ENCODE data around the gene B4GALT6.

The B4GALT6 gene

GRCh38 chr18:31656754-31657153 lies 27.6 kb downstream of the B4GALT6 start:
- TF ChIP-seq TAF1 (IDR thresholded peaks at IDR 0.05; ENCODE audit: low read depth, low read length) (no peak), SPI1 (IDR thresholded peaks at IDR 0.05; ENCODE audit: low read depth, low read length) (peak; percentile 71), PAX5 (IDR thresholded peaks at IDR 0.05; ENCODE audit: insufficient read depth, low read length, severe bottlenecking) (no peak), POU2F2 (IDR thresholded peaks at IDR 0.05; ENCODE audit: low read depth, low read length) (no peak), POLR2AphosphoS5 (IDR thresholded peaks at IDR 0.05; ENCODE audit: low read depth, low read length) (no peak), POLR2A (IDR thresholded peaks at IDR 0.05; ENCODE audit: low read depth, low read length) (no peak)
- no peak for DNase-seq (ENCODE audit: insufficient read length, low spot score)
- no peak for FAIRE-seq

GRCh38 chr18:31655354-31655753 lies 29.0 kb downstream of the B4GALT6 start:
- TF ChIP-seq TAF1 (IDR thresholded peaks at IDR 0.05; ENCODE audit: low read depth, low read length) (no peak), PAX5 (IDR thresholded peaks at IDR 0.05; ENCODE audit: insufficient read depth, low read length, severe bottlenecking) (no peak), POU2F2 (IDR thresholded peaks at IDR 0.05; ENCODE audit: low read depth, low read length) (no peak), POLR2A (IDR thresholded peaks at IDR 0.05; ENCODE audit: low read depth, low read length) (no peak), SPI1 (IDR thresholded peaks at IDR 0.05; ENCODE audit: low read depth, low read length) (no peak), POLR2AphosphoS5 (IDR thresholded peaks at IDR 0.05; ENCODE audit: low read depth, low read length) (no peak)
- DNase-seq (ENCODE audit: insufficient read length, low spot score) (no peak), FAIRE-seq (no peak)

DNA sequence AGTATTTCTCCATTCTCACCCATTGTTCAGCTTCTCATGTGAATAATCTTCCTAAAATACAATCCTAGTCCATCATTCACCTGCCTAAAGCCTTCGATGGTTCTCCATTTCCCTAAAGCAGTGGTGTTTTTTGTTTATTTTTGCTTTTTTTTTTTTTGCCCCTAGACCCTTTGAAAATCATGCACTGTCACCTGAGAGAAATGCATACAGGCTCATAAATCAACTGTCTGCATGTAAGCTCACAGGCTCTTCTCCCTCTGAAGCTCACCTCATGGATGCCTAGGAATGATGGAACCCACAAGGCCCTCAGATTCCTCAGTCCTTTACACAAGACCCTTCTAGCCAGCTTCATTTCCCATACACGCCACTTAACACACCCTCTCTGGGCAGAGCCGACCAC lies 31.5 kb downstream of the B4GALT6 start:
- FAIRE-seq: peak; percentile 72

GRCh38 chr18:31652357-31652756 lies 32.0 kb downstream of the B4GALT6 start:
- FAIRE-seq (peak; percentile 77), DNase-seq (ENCODE audit: insufficient read length, low spot score) (no peak)
- TF ChIP-seq POU2F2 (IDR thresholded peaks at IDR 0.05; ENCODE audit: low read depth, low read length): no peak
- peak; percentile 82 for TF ChIP-seq SPI1 (IDR thresholded peaks at IDR 0.05; ENCODE audit: low read depth, low read length)
- TF ChIP-seq PAX5 (IDR thresholded peaks at IDR 0.05; ENCODE audit: insufficient read depth, low read length, severe bottlenecking): no peak

More for the DNA sequence above, 31.5 kb downstream of the B4GALT6 start:
- no peak for TF ChIP-seq TAF1 (IDR thresholded peaks at IDR 0.05; ENCODE audit: low read depth, low read length)
- TF ChIP-seq POLR2A (IDR thresholded peaks at IDR 0.05; ENCODE audit: low read depth, low read length): no peak
- TF ChIP-seq SPI1 (IDR thresholded peaks at IDR 0.05; ENCODE audit: low read depth, low read length): no peak
- no peak for TF ChIP-seq PAX5 (IDR thresholded peaks at IDR 0.05; ENCODE audit: insufficient read depth, low read length, severe bottlenecking)
- no peak for TF ChIP-seq POLR2AphosphoS5 (IDR thresholded peaks at IDR 0.05; ENCODE audit: low read depth, low read length)
- TF ChIP-seq POU2F2 (IDR thresholded peaks at IDR 0.05; ENCODE audit: low read depth, low read length): no peak
- no peak for DNase-seq (ENCODE audit: insufficient read length, low spot score)

GRCh38 chr18:31651369-31651768 lies 33.0 kb downstream of the B4GALT6 start:
- FAIRE-seq: no peak
- DNase-seq (ENCODE audit: insufficient read length, low spot score): no peak
- TF ChIP-seq POLR2AphosphoS5 (IDR thresholded peaks at IDR 0.05; ENCODE audit: low read depth, low read length): no peak
- TF ChIP-seq SPI1 (IDR thresholded peaks at IDR 0.05; ENCODE audit: low read depth, low read length): no peak
- no peak for TF ChIP-seq POLR2A (IDR thresholded peaks at IDR 0.05; ENCODE audit: low read depth, low read length)
- TF ChIP-seq TAF1 (IDR thresholded peaks at IDR 0.05; ENCODE audit: low read depth, low read length): no peak
- TF ChIP-seq POU2F2 (IDR thresholded peaks at IDR 0.05; ENCODE audit: low read depth, low read length): no peak
- no peak for TF ChIP-seq PAX5 (IDR thresholded peaks at IDR 0.05; ENCODE audit: insufficient read depth, low read length, severe bottlenecking)

- no peak for DNase-seq (ENCODE audit: insufficient read length, low spot score)
- FAIRE-seq: peak; percentile 88
- no peak for TF ChIP-seq POLR2AphosphoS5 (IDR thresholded peaks at IDR 0.05; ENCODE audit: low read depth, low read length)
Measured at GRCh38 chr18:31649978-31650719, 34.2 kb downstream of the B4GALT6 start.

GRCh38 chr18:31649449-31649848 lies 34.9 kb downstream of the B4GALT6 start:
- FAIRE-seq (no peak), DNase-seq (ENCODE audit: insufficient read length, low spot score) (no peak)
- TF ChIP-seq TAF1 (IDR thresholded peaks at IDR 0.05; ENCODE audit: low read depth, low read length) (no peak), SPI1 (IDR thresholded peaks at IDR 0.05; ENCODE audit: low read depth, low read length) (no peak), POU2F2 (IDR thresholded peaks at IDR 0.05; ENCODE audit: low read depth, low read length) (no peak), PAX5 (IDR thresholded peaks at IDR 0.05; ENCODE audit: insufficient read depth, low read length, severe bottlenecking) (no peak), POLR2A (IDR thresholded peaks at IDR 0.05; ENCODE audit: low read depth, low read length) (no peak), POLR2AphosphoS5 (IDR thresholded peaks at IDR 0.05; ENCODE audit: low read depth, low read length) (no peak)

- no peak for DNase-seq (ENCODE audit: insufficient read length, low spot score)
- no peak for TF ChIP-seq POLR2A (IDR thresholded peaks at IDR 0.05; ENCODE audit: low read depth, low read length)
- no peak for TF ChIP-seq POU2F2 (IDR thresholded peaks at IDR 0.05; ENCODE audit: low read depth, low read length)
- TF ChIP-seq SPI1 (IDR thresholded peaks at IDR 0.05; ENCODE audit: low read depth, low read length): no peak
- no peak for TF ChIP-seq TAF1 (IDR thresholded peaks at IDR 0.05; ENCODE audit: low read depth, low read length)
- no peak for TF ChIP-seq POLR2AphosphoS5 (IDR thresholded peaks at IDR 0.05; ENCODE audit: low read depth, low read length)
- no peak for TF ChIP-seq PAX5 (IDR thresholded peaks at IDR 0.05; ENCODE audit: insufficient read depth, low read length, severe bottlenecking)
- peak; percentile 89 for FAIRE-seq
Measured at GRCh38 chr18:31648966-31649429, 35.4 kb downstream of the B4GALT6 start.

DNA sequence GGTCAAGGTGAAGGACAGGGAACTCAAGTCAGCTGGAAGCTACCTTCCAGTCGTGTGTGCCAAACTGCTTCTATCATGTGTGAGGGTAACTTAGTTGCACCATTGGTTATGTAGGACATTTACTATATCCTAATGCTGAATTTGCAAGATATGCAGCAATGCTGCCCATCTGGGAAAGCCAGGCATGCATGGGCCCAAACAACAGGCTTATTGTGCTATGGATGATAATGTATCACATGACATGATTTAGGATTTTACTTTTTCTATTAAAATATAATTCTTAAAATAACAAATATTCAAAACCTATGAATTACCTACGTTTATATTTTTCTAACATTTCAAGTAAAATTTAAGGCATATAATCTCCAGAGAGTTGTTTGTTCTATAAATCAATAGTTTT lies 35.9 kb downstream of the B4GALT6 start:
- DNase-seq (ENCODE audit: insufficient read length, low spot score) (no peak), FAIRE-seq (peak; percentile 69)
- TF ChIP-seq POLR2A (IDR thresholded peaks at IDR 0.05; ENCODE audit: low read depth, low read length) (no peak), TAF1 (IDR thresholded peaks at IDR 0.05; ENCODE audit: low read depth, low read length) (no peak), SPI1 (IDR thresholded peaks at IDR 0.05; ENCODE audit: low read depth, low read length) (no peak), POLR2AphosphoS5 (IDR thresholded peaks at IDR 0.05; ENCODE audit: low read depth, low read length) (no peak), PAX5 (IDR thresholded peaks at IDR 0.05; ENCODE audit: insufficient read depth, low read length, severe bottlenecking) (no peak), POU2F2 (IDR thresholded peaks at IDR 0.05; ENCODE audit: low read depth, low read length) (no peak)

Data from GM12891 (cell line).